A549 (cell line): ENCODE data around the gene SERBP1. TPM values are rescaled to one million over a fixed set of nuclear protein-coding genes. Genes with fewer than 3 reads are reported as not detected.
A peak's percentile ranks its signal among the peaks of the same experiment; 100 is the strongest.

ENCODE experiments used
- ATAC-seq, 2 experiments: fragments of 200-7000 bp in 1 of 2; fragments of >200 bp in 1 of 2; cut with Nextera tagmentation in 1 of 2; cut with Tn5 transposase in 1 of 2; 3 replicates each; pipeline versions ENCODE4 v1.8.0 to v1.9.1; 2018 to 2020; ENCODE audit warnings: mild to moderate bottlenecking in 1 of 2, moderate library complexity in 1 of 2
- CTCF ChIA-PET: fragments of 300-600 bp; sonication (Branson Sonifier 250); formaldehyde crosslinking; extraction: SDS; loops from one replicate; lab custom pipeline; 2021; ENCODE audit warnings: antibody characterized with exemption, inconsistent platforms; lab: Yijun Ruan, JAX
- POLR2A ChIA-PET: fragments of 350-600 bp; formaldehyde crosslinking; extraction: SDS; loops from one replicate; lab custom pipeline; 2021; ENCODE audit warnings: antibody characterized with exemption, inconsistent platforms; lab: Yijun Ruan, JAX
- DNase-seq, 2 experiments: peaks; one replicate each; pipeline versions ENCODE4 v3.0.0 to v3.0.0-alpha.2; 2011 to 2016; ENCODE audit warnings: low read depth in 1 of 2, low spot score in 1 of 2
- FAIRE-seq: peaks from 2 replicates; lab custom pipeline; 2011; peaks lifted over from hg19 to GRCh38; lab: Jason Lieb, UNC
- H3K27ac ChIP-seq, 2 experiments: fragments of >200 bp; sonication (Bioruptor Twin); formaldehyde crosslinking; 3 replicates each; pipeline ENCODE4 v1.5.1; 2016 to 2017
- H3K4me1 ChIP-seq: fragments of >200 bp; sonication (Bioruptor Twin); formaldehyde crosslinking; 3 replicates; pipeline ENCODE4 v1.6.1; 2016
- H3K4me2 ChIP-seq: fragments of >200 bp; sonication (Bioruptor Twin); formaldehyde crosslinking; 3 replicates; pipeline ENCODE4 v1.6.1; 2016
- H3K4me3 ChIP-seq: fragments of >200 bp; sonication (Bioruptor Twin); formaldehyde crosslinking; 3 replicates; pipeline ENCODE4 v1.5.1; 2016
- H3K9me3 ChIP-seq: fragments of >200 bp; sonication (Bioruptor Twin); formaldehyde crosslinking; 3 replicates; pipeline ENCODE4 v1.6.1; 2016
- ESRRA ChIP-seq: fragments of 150-350 bp; IDR thresholded peaks from 2 replicates; pipeline ENCODE4 v1.6.1; 2014; ENCODE audit warnings: mild to moderate bottlenecking, low read length, borderline replicate concordance
- HDAC2 ChIP-seq: fragments of 200-600 bp; sonication (generic); IDR thresholded peaks from 2 replicates; pipeline ENCODE4 v1.6.1; 2016
- JUN ChIP-seq, 2 experiments: fragments of >200 bp; sonication (Bioruptor Twin); formaldehyde crosslinking; IDR thresholded peaks; 2 replicates in 1 of 2; 3 replicates in 1 of 2; pipeline ENCODE4 v1.6.1; 2016 to 2017
- JUNB ChIP-seq: fragments of >200 bp; sonication (Bioruptor Twin); formaldehyde crosslinking; IDR thresholded peaks from 2 replicates; pipeline ENCODE4 v1.6.1; 2016
- MAFK ChIP-seq: fragments of 450-650 bp; IDR thresholded peaks from 2 replicates; pipeline ENCODE4 v1.6.1; 2014; ENCODE audit not compliant: partially characterized antibody
- MAZ ChIP-seq: fragments of 150-350 bp; IDR thresholded peaks from 2 replicates; pipeline ENCODE4 v1.6.1; 2014; ENCODE audit warnings: antibody characterized with exemption, low read depth, low read length, borderline replicate concordance
- NPAS2 ChIP-seq: fragments of 250-450 bp; sonication (Bioruptor Pico); IDR thresholded peaks from 2 replicates; pipeline ENCODE4 v1.8.0; 2022; ENCODE audit warnings: mild to moderate bottlenecking, moderate library complexity, borderline replicate concordance
- PHF8 ChIP-seq: fragments of 200-600 bp; sonication (generic); IDR thresholded peaks from 2 replicates; pipeline ENCODE4 v1.6.1; 2016; ENCODE audit warnings: low read depth, mild to moderate bottlenecking, antibody characterized with exemption, moderate library complexity, borderline replicate concordance
- SREBF2 ChIP-seq: fragments of 450-650 bp; IDR thresholded peaks from 2 replicates; pipeline ENCODE4 v1.6.1; 2014; ENCODE audit warnings: mild to moderate bottlenecking, moderate library complexity
- TP53 ChIP-seq: fragments of 250-450 bp; sonication (Bioruptor Pico); IDR thresholded peaks from 2 replicates; pipeline ENCODE4 v1.5.0; 2021; ENCODE audit warnings: mild to moderate bottlenecking, moderate library complexity
- ZFP36 ChIP-seq: fragments of 450-650 bp; IDR thresholded peaks from 2 replicates; pipeline ENCODE4 v1.6.1; 2014; ENCODE audit warnings: borderline replicate concordance; ENCODE audit not compliant: partially characterized antibody
- WGBS: methylation state at CpG from one replicate; pipeline ENCODE4 v1.1.6; 2017; ENCODE audit errors: missing lambda C conversion rate; 5-methylcytosine and 5-hydroxymethylcytosine counted together
- polyA plus RNA-seq, 4 experiments: library from polyadenylated mRNA; depleted of rRNA in 3 of 4; stranded (reverse); fragments of >200 nt; fragmentation: RNase III in 1 of 4; extraction: RNeasy Plus Mini Kit Qiagen cat#74134 plus additional on column Dnase treatment in 1 of 4; gene quantifications; 2 replicates in 3 of 4; 3 replicates in 1 of 4; pipeline ENCODE4 v1.2.3, GENCODE V29; 2011 to 2017
- TF ChIP-seq, protein P1 (sequence below): IDR thresholded peaks from 2 replicates; pipeline ENCODE4 v1.6.1; 2012; ENCODE audit warnings: low read depth, borderline replicate concordance
- TF ChIP-seq, protein P2 (sequence below): fragments of >200 bp; sonication (Bioruptor Twin); formaldehyde crosslinking; IDR thresholded peaks from 3 replicates; pipeline ENCODE4 v1.5.1; 2016
- TF ChIP-seq, protein P3 (sequence below): fragments of 200-600 bp; sonication (generic); IDR thresholded peaks from 2 replicates; pipeline ENCODE4 v1.6.1; 2016; ENCODE audit warnings: antibody characterized with exemption, mild to moderate bottlenecking, moderate library complexity
- TF ChIP-seq, protein P4 (sequence below): fragments of 450-650 bp; IDR thresholded peaks from 2 replicates; pipeline ENCODE4 v1.6.1; 2014; ENCODE audit warnings: antibody characterized with exemption

SERBP1 gene
- polyA plus RNA-seq, 2 of the 4 experiments (the other 2 are of a cell fraction) = 237 to 333 TPM

DNA sequence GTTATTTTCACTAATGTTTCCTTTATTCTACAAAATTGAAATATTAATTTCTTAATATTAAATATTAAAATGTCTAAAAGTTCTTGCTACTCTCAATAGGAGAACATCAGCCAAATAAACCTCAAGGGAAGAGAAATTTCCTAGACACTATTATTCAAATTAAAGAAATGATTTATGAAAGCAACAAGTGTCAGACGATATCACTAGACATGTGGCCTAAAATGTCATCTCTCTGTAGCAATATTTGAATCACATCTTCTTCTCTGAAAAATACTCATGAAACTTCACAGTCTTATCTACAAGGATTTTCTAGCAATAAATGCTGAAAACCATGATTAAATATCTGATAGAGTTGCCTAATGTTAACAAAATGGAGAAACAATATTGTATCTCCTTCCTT lies 2.5 kb upstream of the SERBP1 start:
- TF ChIP-seq ZFP36 (no peak), PHF8 (no peak), HDAC2 (no peak), MAZ (no peak), JUN (IDR thresholded peaks at IDR 0.05) (no peak), NPAS2 (CRISPR knock-in tag) (no peak), JUNB (no peak), ESRRA (no peak)
- TF ChIP-seq, protein P1, sequence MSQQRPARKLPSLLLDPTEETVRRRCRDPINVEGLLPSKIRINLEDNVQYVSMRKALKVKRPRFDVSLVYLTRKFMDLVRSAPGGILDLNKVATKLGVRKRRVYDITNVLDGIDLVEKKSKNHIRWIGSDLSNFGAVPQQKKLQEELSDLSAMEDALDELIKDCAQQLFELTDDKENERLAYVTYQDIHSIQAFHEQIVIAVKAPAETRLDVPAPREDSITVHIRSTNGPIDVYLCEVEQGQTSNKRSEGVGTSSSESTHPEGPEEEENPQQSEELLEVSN = no peak
- TF ChIP-seq, protein P2, sequence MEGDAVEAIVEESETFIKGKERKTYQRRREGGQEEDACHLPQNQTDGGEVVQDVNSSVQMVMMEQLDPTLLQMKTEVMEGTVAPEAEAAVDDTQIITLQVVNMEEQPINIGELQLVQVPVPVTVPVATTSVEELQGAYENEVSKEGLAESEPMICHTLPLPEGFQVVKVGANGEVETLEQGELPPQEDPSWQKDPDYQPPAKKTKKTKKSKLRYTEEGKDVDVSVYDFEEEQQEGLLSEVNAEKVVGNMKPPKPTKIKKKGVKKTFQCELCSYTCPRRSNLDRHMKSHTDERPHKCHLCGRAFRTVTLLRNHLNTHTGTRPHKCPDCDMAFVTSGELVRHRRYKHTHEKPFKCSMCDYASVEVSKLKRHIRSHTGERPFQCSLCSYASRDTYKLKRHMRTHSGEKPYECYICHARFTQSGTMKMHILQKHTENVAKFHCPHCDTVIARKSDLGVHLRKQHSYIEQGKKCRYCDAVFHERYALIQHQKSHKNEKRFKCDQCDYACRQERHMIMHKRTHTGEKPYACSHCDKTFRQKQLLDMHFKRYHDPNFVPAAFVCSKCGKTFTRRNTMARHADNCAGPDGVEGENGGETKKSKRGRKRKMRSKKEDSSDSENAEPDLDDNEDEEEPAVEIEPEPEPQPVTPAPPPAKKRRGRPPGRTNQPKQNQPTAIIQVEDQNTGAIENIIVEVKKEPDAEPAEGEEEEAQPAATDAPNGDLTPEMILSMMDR = no peak
- TF ChIP-seq, all 56 proteins: peak for 0
- CTCF ChIA-PET = no interaction called here
- Histone ChIP-seq H3K9me3 (no peaks in the 10 kb centered on the region), H3K4me1 (peaks cover 6% of the 10 kb centered on the region; the same call in 1 of the 3 replicates), H3K4me2 (no peak overlapping the region), H3K4me3 (no peak overlapping the region), H3K27ac (no peak overlapping the region)
- POLR2A ChIA-PET = no interaction called here
- FAIRE-seq = no peak
- 87% methylated on average over 1 of the region's 1 CpG for WGBS
- no peak for ATAC-seq
- DNase-seq = no peak

DNA sequence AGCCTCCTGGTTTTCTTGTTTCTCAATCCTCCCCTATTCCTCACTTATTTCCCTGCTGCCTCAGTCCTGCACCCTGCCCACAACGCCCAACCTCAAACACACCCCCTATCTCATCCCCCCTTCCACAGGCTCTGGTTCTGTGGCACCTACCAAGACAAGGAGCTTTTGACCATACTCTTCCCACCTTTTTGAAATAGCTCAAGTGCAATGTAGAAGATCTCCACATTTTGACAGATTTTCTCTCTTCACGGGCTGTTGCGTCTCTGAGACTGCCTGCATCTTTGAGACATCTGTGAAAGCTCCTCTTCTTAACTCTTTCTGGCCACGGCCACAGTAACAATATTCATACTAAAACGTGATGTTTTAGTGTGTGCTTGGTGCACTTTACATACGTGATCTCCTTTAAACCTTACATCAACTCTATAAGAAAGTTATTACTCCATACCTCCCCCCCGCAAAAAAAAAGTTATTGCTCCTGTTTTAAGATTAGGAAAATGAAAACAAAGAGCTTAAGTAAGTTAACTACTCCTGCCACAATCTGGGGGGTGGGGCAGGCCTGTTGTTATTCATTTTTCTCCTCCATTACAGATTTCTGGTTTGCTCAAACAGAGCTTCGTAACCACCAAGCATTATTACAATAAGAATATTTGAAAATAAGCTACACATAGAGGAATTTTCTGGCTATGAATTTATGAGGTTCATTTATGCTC lies 1.8 kb upstream of the SERBP1 start:
- TF ChIP-seq TP53 (CRISPR knock-in tag) (no peak), MAFK (no peak), SREBF2 (no peak), HDAC2 (no peak)
- TF ChIP-seq, protein P3, sequence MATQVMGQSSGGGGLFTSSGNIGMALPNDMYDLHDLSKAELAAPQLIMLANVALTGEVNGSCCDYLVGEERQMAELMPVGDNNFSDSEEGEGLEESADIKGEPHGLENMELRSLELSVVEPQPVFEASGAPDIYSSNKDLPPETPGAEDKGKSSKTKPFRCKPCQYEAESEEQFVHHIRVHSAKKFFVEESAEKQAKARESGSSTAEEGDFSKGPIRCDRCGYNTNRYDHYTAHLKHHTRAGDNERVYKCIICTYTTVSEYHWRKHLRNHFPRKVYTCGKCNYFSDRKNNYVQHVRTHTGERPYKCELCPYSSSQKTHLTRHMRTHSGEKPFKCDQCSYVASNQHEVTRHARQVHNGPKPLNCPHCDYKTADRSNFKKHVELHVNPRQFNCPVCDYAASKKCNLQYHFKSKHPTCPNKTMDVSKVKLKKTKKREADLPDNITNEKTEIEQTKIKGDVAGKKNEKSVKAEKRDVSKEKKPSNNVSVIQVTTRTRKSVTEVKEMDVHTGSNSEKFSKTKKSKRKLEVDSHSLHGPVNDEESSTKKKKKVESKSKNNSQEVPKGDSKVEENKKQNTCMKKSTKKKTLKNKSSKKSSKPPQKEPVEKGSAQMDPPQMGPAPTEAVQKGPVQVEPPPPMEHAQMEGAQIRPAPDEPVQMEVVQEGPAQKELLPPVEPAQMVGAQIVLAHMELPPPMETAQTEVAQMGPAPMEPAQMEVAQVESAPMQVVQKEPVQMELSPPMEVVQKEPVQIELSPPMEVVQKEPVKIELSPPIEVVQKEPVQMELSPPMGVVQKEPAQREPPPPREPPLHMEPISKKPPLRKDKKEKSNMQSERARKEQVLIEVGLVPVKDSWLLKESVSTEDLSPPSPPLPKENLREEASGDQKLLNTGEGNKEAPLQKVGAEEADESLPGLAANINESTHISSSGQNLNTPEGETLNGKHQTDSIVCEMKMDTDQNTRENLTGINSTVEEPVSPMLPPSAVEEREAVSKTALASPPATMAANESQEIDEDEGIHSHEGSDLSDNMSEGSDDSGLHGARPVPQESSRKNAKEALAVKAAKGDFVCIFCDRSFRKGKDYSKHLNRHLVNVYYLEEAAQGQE = no peak
- TF ChIP-seq, protein P4, sequence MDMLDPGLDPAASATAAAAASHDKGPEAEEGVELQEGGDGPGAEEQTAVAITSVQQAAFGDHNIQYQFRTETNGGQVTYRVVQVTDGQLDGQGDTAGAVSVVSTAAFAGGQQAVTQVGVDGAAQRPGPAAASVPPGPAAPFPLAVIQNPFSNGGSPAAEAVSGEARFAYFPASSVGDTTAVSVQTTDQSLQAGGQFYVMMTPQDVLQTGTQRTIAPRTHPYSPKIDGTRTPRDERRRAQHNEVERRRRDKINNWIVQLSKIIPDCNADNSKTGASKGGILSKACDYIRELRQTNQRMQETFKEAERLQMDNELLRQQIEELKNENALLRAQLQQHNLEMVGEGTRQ = no peak
- TF ChIP-seq, all 56 proteins: peak for 0
- peak overlapping the region; percentile 73 for H3K4me2 ChIP-seq
- FAIRE-seq (no peak), ATAC-seq (no peak), DNase-seq (no peak)
- 80% methylated on average over 8 of the region's 8 CpGs for WGBS
- H3K27ac ChIP-seq = peak overlapping the region in 1 of 2 experiments; percentile 96; a peak in 2 of 6 replicates
- H3K9me3 ChIP-seq = no peaks in the 10 kb centered on the region
- H3K4me3 ChIP-seq = no peak overlapping the region
- H3K4me1 ChIP-seq = peaks cover 12% of the 10 kb centered on the region; the same call in 2 of the 3 replicates
- CTCF ChIA-PET = no interaction called here
- POLR2A ChIA-PET = interaction anchor here (0.5 kb wide), 1 partner anchor 65 kb away, joined by 4 read pairs; no protein-coding TSS in a partner anchor
